Right atrium auricular region (tissue), 2 donors: ENCODE results near the gene PRICKLE4. TPM values are rescaled to one million over a fixed set of nuclear protein-coding genes. Genes with fewer than 3 reads are reported as not detected.

Source experiments
- DNase-seq: peaks from one replicate; pipeline ENCODE4 v3.0.0-alpha.2; 2019; ENCODE audit warnings: low spot score
- H3K27ac ChIP-seq, 2 donors: fragments of 200-600 bp; sonication (generic); 1 replicate in 1 of 2; 2 replicates in 1 of 2; pipeline ENCODE4 v1.5.1; 2016 to 2019
- H3K27me3 ChIP-seq, 2 donors: fragments of 200-600 bp; sonication (generic); one replicate each; pipeline versions ENCODE4 v1.5.1 to v1.6.0; 2017 to 2019
- H3K36me3 ChIP-seq: fragments of 200-600 bp; sonication (generic); one replicate; pipeline ENCODE4 v1.5.1; 2016
- H3K4me1 ChIP-seq, 2 donors: fragments of 200-600 bp; sonication (generic); one replicate each; pipeline versions ENCODE4 v1.5.1 to v1.6.0; 2017 to 2019
- H3K4me3 ChIP-seq, 2 donors: fragments of 200-600 bp; sonication (generic); 1 replicate in 1 of 2; 2 replicates in 1 of 2; pipeline ENCODE4 v1.5.1; 2017 to 2019; ENCODE audit warnings: mild to moderate bottlenecking in 1 of 2, moderate library complexity in 1 of 2
- H3K9me3 ChIP-seq, 2 donors: fragments of 200-600 bp; sonication (generic); one replicate each; pipeline ENCODE4 v1.5.1; 2019
- CTCF ChIP-seq, 2 donors: fragments of 200-600 bp; sonication (generic); IDR thresholded peaks; one replicate each; pipeline ENCODE4 v1.5.1; 2019; ENCODE audit warnings: antibody characterized with exemption in 2 of 2
- total RNA-seq, 2 donors: library from RNA; depleted of rRNA; stranded (reverse); fragments of >200 nt; gene quantifications; one replicate each; pipeline ENCODE4 v1.1.0, GENCODE V29; 2016

Gene PRICKLE4
- total RNA-seq, 2 donors from 2014 or later: 4.3 to 5.6 TPM

GRCh38 chr6:41743406-41744235, 37.0 kb upstream of the PRICKLE4 start:
- Histone ChIP-seq H3K9me3 (no peaks in the 10 kb centered on the region), H3K4me3 (no peak overlapping the region), H3K27ac (no peak overlapping the region), H3K36me3 (no peaks in the 10 kb centered on the region), H3K4me1 (no peaks in the 10 kb centered on the region), H3K27me3 (no peaks in the 10 kb centered on the region)
- no peak for TF ChIP-seq CTCF (IDR thresholded peaks at IDR 0.05)
- DNase-seq: no peak

- no peak for DNase-seq
- TF ChIP-seq CTCF (IDR thresholded peaks at IDR 0.05): no peak
- H3K9me3 ChIP-seq: no peaks in the 10 kb centered on the region
- H3K36me3 ChIP-seq: no peaks in the 10 kb centered on the region
- H3K4me3 ChIP-seq: no peak overlapping the region
- H3K27me3 ChIP-seq: no peaks in the 10 kb centered on the region
- no peaks in the 10 kb centered on the region for H3K4me1 ChIP-seq
- H3K27ac ChIP-seq: no peak overlapping the region
Measured at GRCh38 chr6:41744236-41744787, 36.3 kb upstream of the PRICKLE4 start.

GRCh38 chr6:41746107-41746506, 34.5 kb upstream of the PRICKLE4 start:
- no peak for DNase-seq
- Histone ChIP-seq H3K27ac (no peak overlapping the region), H3K9me3 (no peaks in the 10 kb centered on the region), H3K4me3 (no peak overlapping the region), H3K4me1 (no peaks in the 10 kb centered on the region), H3K27me3 (no peaks in the 10 kb centered on the region), H3K36me3 (no peaks in the 10 kb centered on the region)
- TF ChIP-seq CTCF (IDR thresholded peaks at IDR 0.05): no peak

- H3K4me1 ChIP-seq: no peaks in the 10 kb centered on the region
- no peaks in the 10 kb centered on the region for H3K27me3 ChIP-seq
- no peak within 1 kb of the TSS for H3K27ac ChIP-seq
- H3K4me3 ChIP-seq: no peak within 1 kb of the TSS
- TF ChIP-seq CTCF (IDR thresholded peaks at IDR 0.05): no peak
- no peaks in the 10 kb centered on the region for H3K36me3 ChIP-seq
- no peak for DNase-seq
- H3K9me3 ChIP-seq: no peaks in the 10 kb centered on the region
Measured at GRCh38 chr6:41747256-41748101, 33.1 kb upstream of the PRICKLE4 start, which contains the start of gene PGC. Gene PGC, minus strand, starts transcription at chr6:41747397. Its CDS starts 63 bp downstream, at chr6:41747334.

GRCh38 chr6:41748102-41748477, 32.5 kb upstream of the PRICKLE4 start:
- Histone ChIP-seq H3K27me3 (no peaks in the 10 kb centered on the region), H3K4me3 (no peak overlapping the region), H3K36me3 (no peaks in the 10 kb centered on the region), H3K4me1 (no peaks in the 10 kb centered on the region), H3K27ac (no peak overlapping the region), H3K9me3 (no peaks in the 10 kb centered on the region)
- DNase-seq: no peak
- TF ChIP-seq CTCF (IDR thresholded peaks at IDR 0.05): no peak
